Thoracic aorta (tissue), 2 donors: ENCODE results near the gene MORC3. TPM values are rescaled to one million over a fixed set of nuclear protein-coding genes. Genes with fewer than 3 reads are reported as not detected.

Experiments
- ATAC-seq: fragments of 150-250 bp; one replicate; pipeline ENCODE4 v1.8.0; 2017; ENCODE audit warnings: low read depth; ENCODE audit not compliant: insufficient number of reproducible peaks, low FRiP score
- DNase-seq: peaks from one replicate; pipeline ENCODE4 v3.0.0-alpha.2; 2020; ENCODE audit warnings: low spot score
- H3K27ac ChIP-seq, 2 donors: fragments of 200-600 bp; sonication (generic); 1 replicate in 1 of 2; 2 replicates in 1 of 2; pipeline ENCODE4 v1.5.1; 2016; ENCODE audit warnings: mild to moderate bottlenecking in 2 of 2, moderate library complexity in 2 of 2
- H3K27me3 ChIP-seq: fragments of 200-600 bp; sonication (generic); replicated peaks from 2 replicates; pipeline ENCODE4 v1.6.0; 2016; ENCODE audit warnings: mild to moderate bottlenecking; ENCODE audit not compliant: insufficient read depth
- H3K36me3 ChIP-seq: fragments of 200-600 bp; sonication (generic); one replicate; pipeline ENCODE4 v1.5.1; 2016
- H3K4me1 ChIP-seq, 2 donors: fragments of 200-600 bp; sonication (generic); 1 replicate in 1 of 2; 2 replicates in 1 of 2; pipeline versions ENCODE4 v1.5.1 to v1.6.0; 2016; ENCODE audit warnings: low read depth in 2 of 2, mild to moderate bottlenecking in 1 of 2; ENCODE audit not compliant: control insufficient read depth in 1 of 2
- H3K4me3 ChIP-seq: fragments of 200-600 bp; sonication (generic); 2 replicates; pipeline ENCODE4 v1.5.1; 2016; ENCODE audit warnings: mild to moderate bottlenecking
- H3K9me3 ChIP-seq: fragments of 200-600 bp; sonication (generic); 2 replicates; pipeline ENCODE4 v1.5.1; 2016
- total RNA-seq, 2 donors: library from RNA; depleted of rRNA; stranded (reverse); fragments of >200 nt; gene quantifications; one replicate each; pipeline versions ENCODE4 v1.1.0 to v1.2.3, GENCODE V29; 2016
- TF ChIP-seq, protein P1 (sequence below): fragments of 200-600 bp; sonication (generic); IDR thresholded peaks from one replicate; pipeline ENCODE4 v1.5.1; 2019; ENCODE audit warnings: antibody characterized with exemption

The MORC3 gene
- total RNA-seq, 2 donors from 2014 or later = 23.3 to 58.8 TPM

DNA sequence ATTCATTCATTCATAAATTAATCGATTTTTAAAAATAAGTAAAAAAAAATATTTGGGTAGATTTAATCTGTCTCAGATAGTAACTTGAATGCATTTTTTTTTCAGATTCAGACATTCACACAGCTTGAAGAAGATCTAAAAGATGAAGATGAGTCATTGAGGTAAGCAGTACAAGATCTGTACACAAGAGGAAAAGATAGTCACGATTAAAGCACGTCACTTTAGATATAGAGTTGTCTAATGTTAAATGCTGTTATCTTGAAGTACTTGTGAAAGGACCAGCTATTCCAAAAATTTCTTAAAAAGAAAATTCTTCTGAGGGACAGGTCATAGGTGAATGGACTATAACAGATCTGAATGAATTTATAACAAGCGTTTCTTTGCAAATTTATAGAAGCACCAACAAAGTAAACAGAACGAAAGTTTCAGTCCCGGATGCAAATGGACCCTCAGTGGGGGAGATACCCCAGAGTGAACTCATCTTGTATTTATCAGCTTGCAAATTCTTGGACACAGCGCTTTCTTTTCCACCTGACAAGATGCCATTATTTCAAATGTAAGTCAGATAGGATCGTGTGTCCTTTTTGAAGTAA is 31.2 kb upstream of the MORC3 start:
- H3K4me1 ChIP-seq = no peaks in the 10 kb centered on the region
- no peaks in the 10 kb centered on the region for H3K27me3 ChIP-seq
- H3K9me3 ChIP-seq = no peaks in the 10 kb centered on the region
- no peak for ATAC-seq
- H3K36me3 ChIP-seq = peaks cover 22% of the 10 kb centered on the region
- no peak for DNase-seq
- H3K4me3 ChIP-seq = no peak overlapping the region
- TF ChIP-seq, protein P1, sequence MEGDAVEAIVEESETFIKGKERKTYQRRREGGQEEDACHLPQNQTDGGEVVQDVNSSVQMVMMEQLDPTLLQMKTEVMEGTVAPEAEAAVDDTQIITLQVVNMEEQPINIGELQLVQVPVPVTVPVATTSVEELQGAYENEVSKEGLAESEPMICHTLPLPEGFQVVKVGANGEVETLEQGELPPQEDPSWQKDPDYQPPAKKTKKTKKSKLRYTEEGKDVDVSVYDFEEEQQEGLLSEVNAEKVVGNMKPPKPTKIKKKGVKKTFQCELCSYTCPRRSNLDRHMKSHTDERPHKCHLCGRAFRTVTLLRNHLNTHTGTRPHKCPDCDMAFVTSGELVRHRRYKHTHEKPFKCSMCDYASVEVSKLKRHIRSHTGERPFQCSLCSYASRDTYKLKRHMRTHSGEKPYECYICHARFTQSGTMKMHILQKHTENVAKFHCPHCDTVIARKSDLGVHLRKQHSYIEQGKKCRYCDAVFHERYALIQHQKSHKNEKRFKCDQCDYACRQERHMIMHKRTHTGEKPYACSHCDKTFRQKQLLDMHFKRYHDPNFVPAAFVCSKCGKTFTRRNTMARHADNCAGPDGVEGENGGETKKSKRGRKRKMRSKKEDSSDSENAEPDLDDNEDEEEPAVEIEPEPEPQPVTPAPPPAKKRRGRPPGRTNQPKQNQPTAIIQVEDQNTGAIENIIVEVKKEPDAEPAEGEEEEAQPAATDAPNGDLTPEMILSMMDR = no peak
- H3K27ac ChIP-seq = no peak overlapping the region

DNA sequence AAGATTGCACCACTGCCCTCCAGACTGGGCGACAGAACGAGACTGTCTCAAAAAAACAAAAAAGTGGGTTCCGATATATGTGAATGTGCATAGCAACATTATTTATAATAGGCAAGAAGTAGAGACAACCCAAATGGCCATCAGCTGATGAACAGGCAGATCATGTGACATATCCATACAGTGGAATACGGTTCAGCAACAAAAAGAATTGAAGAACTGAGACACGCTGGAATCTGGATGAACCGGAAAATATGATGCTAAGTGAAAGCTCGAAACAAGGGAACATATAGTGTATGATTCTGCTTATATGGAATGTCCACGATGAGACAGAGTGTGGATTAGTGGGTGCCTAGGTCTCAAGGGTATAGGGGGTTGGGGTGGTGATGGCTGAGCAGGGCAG is 28.5 kb upstream of the MORC3 start:
- Histone ChIP-seq H3K27me3 (no peaks in the 10 kb centered on the region), H3K4me1 (no peaks in the 10 kb centered on the region), H3K27ac (no peak overlapping the region), H3K4me3 (no peak overlapping the region), H3K9me3 (no peaks in the 10 kb centered on the region), H3K36me3 (peaks cover 22% of the 10 kb centered on the region)
- no peak for DNase-seq
- TF ChIP-seq, protein P1 = no peak
- no peak for ATAC-seq

DNA sequence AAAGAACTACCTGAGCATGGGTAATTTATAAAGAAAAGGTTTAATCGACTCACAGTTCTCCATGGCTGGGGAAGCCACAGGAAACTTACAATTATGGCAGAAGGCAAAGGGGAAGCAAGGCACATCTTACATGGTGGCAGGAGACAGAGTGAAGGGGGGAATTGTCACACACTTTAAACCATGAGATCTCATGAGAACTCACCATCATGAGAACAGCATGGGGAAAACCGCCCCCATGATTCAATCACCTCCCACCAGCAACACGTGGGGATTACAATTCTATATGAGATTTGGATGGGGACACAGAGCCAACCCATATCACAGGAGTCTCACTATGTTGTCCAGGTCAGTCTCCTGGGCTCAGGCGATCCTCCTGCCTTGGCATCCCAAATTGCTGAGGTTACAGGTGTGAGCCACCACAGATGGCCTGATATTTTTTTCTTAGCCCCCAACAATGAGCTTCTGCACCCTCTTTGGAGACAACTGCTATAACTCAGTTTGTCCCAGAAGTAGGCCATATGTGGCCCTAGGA is 22.5 kb upstream of the MORC3 start:
- H3K36me3 ChIP-seq = peaks cover 9% of the 10 kb centered on the region
- no peaks in the 10 kb centered on the region for H3K9me3 ChIP-seq
- H3K27ac ChIP-seq = peak overlapping the region in 1 of 2 donors; percentile 3
- H3K4me3 ChIP-seq = peak overlapping the region; percentile 50
- ATAC-seq (no peak), DNase-seq (no peak)
- H3K27me3 ChIP-seq = no peaks in the 10 kb centered on the region
- TF ChIP-seq, protein P1 = no peak
- H3K4me1 ChIP-seq = no peaks in the 10 kb centered on the region

DNA sequence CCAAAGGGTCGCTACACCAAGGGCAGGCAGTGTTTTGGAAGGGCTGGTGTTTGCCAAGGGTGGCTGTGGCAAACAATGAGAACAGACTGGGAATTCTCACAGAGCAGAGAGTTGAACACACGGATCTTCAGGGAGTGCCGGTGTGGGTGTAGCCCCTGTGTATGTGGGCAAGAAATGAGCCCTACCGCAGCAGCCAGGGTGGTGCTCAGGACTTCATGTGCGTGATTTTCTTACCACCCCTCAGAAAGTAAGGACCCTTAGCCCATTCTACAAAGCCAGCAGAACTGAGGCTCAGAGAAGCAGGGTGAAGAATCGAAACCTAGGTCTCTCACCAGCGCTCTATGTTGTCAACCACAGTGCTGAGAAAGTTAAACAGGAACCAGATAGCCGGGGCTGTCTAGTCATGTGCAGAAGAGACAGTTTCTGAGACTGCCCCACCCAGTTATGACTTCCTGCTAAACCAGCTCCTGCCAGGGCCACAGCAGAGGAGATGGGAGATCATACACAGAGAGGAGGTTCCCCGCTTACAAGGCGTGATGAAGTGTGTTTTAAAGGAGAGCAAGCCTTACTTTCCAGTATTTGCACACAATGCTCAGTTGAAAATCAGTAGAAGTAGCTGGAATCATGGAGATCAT is 21.9 kb upstream of the MORC3 start:
- Histone ChIP-seq H3K4me1 (no peaks in the 10 kb centered on the region), H3K27me3 (no peaks in the 10 kb centered on the region), H3K36me3 (peaks cover 5% of the 10 kb centered on the region), H3K9me3 (no peaks in the 10 kb centered on the region), H3K4me3 (peak overlapping the region; percentile 50), H3K27ac (peak overlapping the region in 1 of 2 donors; percentile 3)
- ATAC-seq (no peak), DNase-seq (no peak)
- TF ChIP-seq, protein P1 = no peak

DNA sequence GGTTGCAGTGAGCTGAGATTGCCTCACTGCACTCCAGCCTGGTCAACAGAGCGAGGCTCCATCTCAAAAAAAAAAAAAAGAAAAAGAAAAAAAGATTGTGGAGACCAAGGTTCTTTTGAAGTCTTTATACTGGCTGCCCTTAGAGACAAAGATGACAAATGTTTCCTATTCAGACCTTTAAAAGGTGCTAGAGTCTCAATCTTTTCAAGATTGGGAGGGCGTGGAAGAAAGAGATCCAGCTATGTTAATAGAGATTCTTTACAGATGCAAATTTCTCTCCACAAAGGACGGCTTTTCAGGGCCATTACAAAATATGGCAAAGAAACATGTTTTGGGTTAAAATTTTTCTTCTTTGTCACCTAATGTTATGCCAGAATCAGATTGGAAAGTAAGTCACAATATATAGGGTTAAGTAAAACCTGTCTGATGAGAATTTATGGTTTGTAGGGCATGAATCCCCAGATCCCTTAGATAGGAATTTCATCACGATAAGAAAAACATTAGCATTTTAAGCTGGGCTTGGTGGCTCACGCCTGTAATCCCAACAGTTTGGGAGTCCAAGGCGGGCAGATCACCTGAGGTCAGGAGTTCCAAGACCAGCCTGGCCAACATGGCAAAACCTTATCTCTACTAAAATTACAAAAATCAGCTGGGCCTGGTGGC is 13.0 kb upstream of the MORC3 start:
- no peak for DNase-seq
- ATAC-seq = no peak
- no peak overlapping the region for H3K4me3 ChIP-seq
- TF ChIP-seq, protein P1 = no peak
- no peak overlapping the region for H3K27ac ChIP-seq
- peaks cover 8% of the 10 kb centered on the region for H3K9me3 ChIP-seq
- no peaks in the 10 kb centered on the region for H3K27me3 ChIP-seq
- no peaks in the 10 kb centered on the region for H3K4me1 ChIP-seq
- H3K36me3 ChIP-seq = no peaks in the 10 kb centered on the region
